Stomach (tissue), 4 donors: Measurements from ENCODE around the gene BLID.

Source experiments
- POLR2A ChIP-seq, 4 donors: fragments of 450-650 bp; IDR thresholded peaks; one replicate each; pipeline ENCODE4 v1.6.1; 2016; ENCODE audit warnings: antibody characterized with exemption in 4 of 4, control low read depth in 2 of 4, mild to moderate bottlenecking in 1 of 4, moderate library complexity in 1 of 4
- POLR2AphosphoS5 ChIP-seq, 3 donors: sonication (generic); formaldehyde crosslinking; IDR thresholded peaks; one replicate each; pipeline ENCODE4 v1.6.1; 2016; ENCODE audit warnings: antibody characterized with exemption in 3 of 3
- TF ChIP-seq, protein P1 (sequence below), 7 experiments: fragments of 450-650 bp in 4 of 7; fragments of 200-600 bp in 3 of 7; sonication (generic) in 3 of 7; IDR thresholded peaks; one replicate each; pipeline ENCODE4 v1.5.1; 2016 to 2019; ENCODE audit warnings: antibody characterized with exemption in 7 of 7, control low read depth in 2 of 7, mild to moderate bottlenecking in 1 of 7

DNA sequence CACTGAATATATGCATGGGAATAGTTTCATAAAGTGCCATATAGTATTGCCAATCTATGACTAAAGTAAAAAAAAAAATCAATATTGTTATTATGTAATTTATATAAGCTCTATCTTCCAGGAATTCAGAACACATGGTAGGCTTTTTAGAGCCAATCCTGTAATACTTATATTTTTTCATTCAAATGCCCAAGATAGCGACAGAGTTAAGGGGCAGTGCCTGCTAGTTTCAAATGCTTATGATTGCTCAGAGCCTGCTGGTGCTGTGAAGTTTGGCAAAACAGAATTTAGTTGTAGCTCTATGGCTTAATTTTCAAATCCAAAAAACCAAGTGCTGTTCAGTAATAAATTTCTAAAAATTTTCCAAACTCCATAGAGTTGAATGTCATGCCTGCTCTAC, 39.0 kb upstream of the BLID start:
- TF ChIP-seq, protein P1, sequence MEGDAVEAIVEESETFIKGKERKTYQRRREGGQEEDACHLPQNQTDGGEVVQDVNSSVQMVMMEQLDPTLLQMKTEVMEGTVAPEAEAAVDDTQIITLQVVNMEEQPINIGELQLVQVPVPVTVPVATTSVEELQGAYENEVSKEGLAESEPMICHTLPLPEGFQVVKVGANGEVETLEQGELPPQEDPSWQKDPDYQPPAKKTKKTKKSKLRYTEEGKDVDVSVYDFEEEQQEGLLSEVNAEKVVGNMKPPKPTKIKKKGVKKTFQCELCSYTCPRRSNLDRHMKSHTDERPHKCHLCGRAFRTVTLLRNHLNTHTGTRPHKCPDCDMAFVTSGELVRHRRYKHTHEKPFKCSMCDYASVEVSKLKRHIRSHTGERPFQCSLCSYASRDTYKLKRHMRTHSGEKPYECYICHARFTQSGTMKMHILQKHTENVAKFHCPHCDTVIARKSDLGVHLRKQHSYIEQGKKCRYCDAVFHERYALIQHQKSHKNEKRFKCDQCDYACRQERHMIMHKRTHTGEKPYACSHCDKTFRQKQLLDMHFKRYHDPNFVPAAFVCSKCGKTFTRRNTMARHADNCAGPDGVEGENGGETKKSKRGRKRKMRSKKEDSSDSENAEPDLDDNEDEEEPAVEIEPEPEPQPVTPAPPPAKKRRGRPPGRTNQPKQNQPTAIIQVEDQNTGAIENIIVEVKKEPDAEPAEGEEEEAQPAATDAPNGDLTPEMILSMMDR (IDR thresholded peaks at IDR 0.05): no peak
- TF ChIP-seq POLR2A (IDR thresholded peaks at IDR 0.05): no peak
- TF ChIP-seq POLR2AphosphoS5 (IDR thresholded peaks at IDR 0.05): no peak
